Measurements from ENCODE around the gene TNKS1BP1. TPM values are rescaled to one million over a fixed set of nuclear protein-coding genes. Genes with fewer than 3 reads are reported as not detected.

TNKS1BP1 gene
- total and polyA plus RNA-seq, 9 of the 15 experiments (the other 6 are each of a cell fraction or from before 2014, with no cell fraction given), result 1.1 to 47.2 (median 10.9) TPM

DNA sequence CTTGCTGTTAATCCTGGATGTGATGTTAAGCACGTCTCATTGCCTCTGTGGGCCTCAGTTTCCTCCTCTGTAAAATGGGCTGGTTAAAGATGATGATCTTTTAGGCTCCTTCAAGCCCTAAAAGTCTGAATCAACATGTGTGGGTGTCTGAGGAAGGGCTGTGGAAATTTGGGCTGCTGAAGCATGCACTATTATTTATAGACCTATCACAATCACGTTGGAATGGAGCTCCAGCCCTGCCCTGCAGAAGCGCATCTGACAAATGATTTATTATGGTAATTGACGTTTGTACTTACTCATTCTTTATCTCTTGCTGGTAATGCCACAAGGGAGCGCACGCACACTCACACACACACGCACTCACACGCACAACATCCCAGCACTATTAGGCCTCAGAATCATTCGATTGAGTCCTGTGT lies 33.8 kb upstream of the TNKS1BP1 start (continued):
- TF ChIP-seq, protein P1, sequence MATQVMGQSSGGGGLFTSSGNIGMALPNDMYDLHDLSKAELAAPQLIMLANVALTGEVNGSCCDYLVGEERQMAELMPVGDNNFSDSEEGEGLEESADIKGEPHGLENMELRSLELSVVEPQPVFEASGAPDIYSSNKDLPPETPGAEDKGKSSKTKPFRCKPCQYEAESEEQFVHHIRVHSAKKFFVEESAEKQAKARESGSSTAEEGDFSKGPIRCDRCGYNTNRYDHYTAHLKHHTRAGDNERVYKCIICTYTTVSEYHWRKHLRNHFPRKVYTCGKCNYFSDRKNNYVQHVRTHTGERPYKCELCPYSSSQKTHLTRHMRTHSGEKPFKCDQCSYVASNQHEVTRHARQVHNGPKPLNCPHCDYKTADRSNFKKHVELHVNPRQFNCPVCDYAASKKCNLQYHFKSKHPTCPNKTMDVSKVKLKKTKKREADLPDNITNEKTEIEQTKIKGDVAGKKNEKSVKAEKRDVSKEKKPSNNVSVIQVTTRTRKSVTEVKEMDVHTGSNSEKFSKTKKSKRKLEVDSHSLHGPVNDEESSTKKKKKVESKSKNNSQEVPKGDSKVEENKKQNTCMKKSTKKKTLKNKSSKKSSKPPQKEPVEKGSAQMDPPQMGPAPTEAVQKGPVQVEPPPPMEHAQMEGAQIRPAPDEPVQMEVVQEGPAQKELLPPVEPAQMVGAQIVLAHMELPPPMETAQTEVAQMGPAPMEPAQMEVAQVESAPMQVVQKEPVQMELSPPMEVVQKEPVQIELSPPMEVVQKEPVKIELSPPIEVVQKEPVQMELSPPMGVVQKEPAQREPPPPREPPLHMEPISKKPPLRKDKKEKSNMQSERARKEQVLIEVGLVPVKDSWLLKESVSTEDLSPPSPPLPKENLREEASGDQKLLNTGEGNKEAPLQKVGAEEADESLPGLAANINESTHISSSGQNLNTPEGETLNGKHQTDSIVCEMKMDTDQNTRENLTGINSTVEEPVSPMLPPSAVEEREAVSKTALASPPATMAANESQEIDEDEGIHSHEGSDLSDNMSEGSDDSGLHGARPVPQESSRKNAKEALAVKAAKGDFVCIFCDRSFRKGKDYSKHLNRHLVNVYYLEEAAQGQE (IDR thresholded peaks at IDR 0.05; ENCODE audit: borderline replicate concordance), result peak; percentile 50; the same call in 1 of the 2 replicates
- TF ChIP-seq, protein P1 (CRISPR knock-in tag; IDR thresholded peaks at IDR 0.05; ENCODE audit: low read depth), result no peak
- TF ChIP-seq BCOR (IDR thresholded peaks at IDR 0.05) (peak; percentile 98), RNF2 (IDR thresholded peaks at IDR 0.05) (no peak), ZNF124 (CRISPR knock-in tag; IDR thresholded peaks at IDR 0.05) (no peak), DPF2 (IDR thresholded peaks at IDR 0.05) (peak; percentile 57), KDM4B (IDR thresholded peaks at IDR 0.05; ENCODE audit: borderline replicate concordance in 2 of 2, low read depth in 1 of 2) (no peak), ELF2 (CRISPR knock-in tag; IDR thresholded peaks at IDR 0.05) (0 out of 2 replicates have a peak, but pooled peaks have one; percentile 22), ZNF717 (CRISPR knock-in tag; IDR thresholded peaks at IDR 0.05) (no peak), CREM (IDR thresholded peaks at IDR 0.05; ENCODE audit: low read depth) (peak; percentile 41; the same call in 1 of the 2 replicates), RBFOX2 (IDR thresholded peaks at IDR 0.05; ENCODE audit: low read depth, low read length) (no peak), ADNP (tag; IDR thresholded peaks at IDR 0.05) (peak; percentile 95), ZNF121 (CRISPR knock-in tag; conservative IDR thresholded peaks at IDR 0.05) (no peak), KDM1A (IDR thresholded peaks at IDR 0.05) (peak; percentile 64 to 85), ATF7 (IDR thresholded peaks at IDR 0.05) (peak; percentile 28; the same call in 1 of the 2 replicates)
- TF ChIP-seq, protein P2, sequence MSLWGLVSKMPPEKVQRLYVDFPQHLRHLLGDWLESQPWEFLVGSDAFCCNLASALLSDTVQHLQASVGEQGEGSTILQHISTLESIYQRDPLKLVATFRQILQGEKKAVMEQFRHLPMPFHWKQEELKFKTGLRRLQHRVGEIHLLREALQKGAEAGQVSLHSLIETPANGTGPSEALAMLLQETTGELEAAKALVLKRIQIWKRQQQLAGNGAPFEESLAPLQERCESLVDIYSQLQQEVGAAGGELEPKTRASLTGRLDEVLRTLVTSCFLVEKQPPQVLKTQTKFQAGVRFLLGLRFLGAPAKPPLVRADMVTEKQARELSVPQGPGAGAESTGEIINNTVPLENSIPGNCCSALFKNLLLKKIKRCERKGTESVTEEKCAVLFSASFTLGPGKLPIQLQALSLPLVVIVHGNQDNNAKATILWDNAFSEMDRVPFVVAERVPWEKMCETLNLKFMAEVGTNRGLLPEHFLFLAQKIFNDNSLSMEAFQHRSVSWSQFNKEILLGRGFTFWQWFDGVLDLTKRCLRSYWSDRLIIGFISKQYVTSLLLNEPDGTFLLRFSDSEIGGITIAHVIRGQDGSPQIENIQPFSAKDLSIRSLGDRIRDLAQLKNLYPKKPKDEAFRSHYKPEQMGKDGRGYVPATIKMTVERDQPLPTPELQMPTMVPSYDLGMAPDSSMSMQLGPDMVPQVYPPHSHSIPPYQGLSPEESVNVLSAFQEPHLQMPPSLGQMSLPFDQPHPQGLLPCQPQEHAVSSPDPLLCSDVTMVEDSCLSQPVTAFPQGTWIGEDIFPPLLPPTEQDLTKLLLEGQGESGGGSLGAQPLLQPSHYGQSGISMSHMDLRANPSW (CRISPR knock-in tag; IDR thresholded peaks at IDR 0.05), result no peak
- TF ChIP-seq, protein P3, sequence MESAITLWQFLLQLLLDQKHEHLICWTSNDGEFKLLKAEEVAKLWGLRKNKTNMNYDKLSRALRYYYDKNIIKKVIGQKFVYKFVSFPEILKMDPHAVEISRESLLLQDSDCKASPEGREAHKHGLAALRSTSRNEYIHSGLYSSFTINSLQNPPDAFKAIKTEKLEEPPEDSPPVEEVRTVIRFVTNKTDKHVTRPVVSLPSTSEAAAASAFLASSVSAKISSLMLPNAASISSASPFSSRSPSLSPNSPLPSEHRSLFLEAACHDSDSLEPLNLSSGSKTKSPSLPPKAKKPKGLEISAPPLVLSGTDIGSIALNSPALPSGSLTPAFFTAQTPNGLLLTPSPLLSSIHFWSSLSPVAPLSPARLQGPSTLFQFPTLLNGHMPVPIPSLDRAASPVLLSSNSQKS (CRISPR knock-in tag; IDR thresholded peaks at IDR 0.05), result no peak
- TF ChIP-seq, protein P4, sequence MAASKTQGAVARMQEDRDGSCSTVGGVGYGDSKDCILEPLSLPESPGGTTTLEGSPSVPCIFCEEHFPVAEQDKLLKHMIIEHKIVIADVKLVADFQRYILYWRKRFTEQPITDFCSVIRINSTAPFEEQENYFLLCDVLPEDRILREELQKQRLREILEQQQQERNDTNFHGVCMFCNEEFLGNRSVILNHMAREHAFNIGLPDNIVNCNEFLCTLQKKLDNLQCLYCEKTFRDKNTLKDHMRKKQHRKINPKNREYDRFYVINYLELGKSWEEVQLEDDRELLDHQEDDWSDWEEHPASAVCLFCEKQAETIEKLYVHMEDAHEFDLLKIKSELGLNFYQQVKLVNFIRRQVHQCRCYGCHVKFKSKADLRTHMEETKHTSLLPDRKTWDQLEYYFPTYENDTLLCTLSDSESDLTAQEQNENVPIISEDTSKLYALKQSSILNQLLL (CRISPR knock-in tag; IDR thresholded peaks at IDR 0.05; ENCODE audit: borderline replicate concordance), result no peak

Data from K562 (cell line).